K562 (cell line): ENCODE data around the gene ZDHHC12. TPM values are rescaled to one million over a fixed set of nuclear protein-coding genes. Genes with fewer than 3 reads are reported as not detected.
A peak's percentile ranks its signal among the peaks of the same experiment; 100 is the strongest.

ENCODE experiments used
- ATF7 ChIP-seq: fragments of 450-650 bp; IDR thresholded peaks from 2 replicates; pipeline ENCODE4 v1.7.1; 2014; ENCODE audit warnings: mild to moderate bottlenecking, moderate library complexity
- CREB1 ChIP-seq, 2 experiments: sonication (generic) in 1 of 2; formaldehyde crosslinking in 1 of 2; IDR thresholded peaks; 2 replicates each; pipeline versions ENCODE4 v1.6.1 to v1.8.0; 2012 to 2022; ENCODE audit warnings: inconsistent platforms in 1 of 2, mild to moderate bottlenecking in 1 of 2, missing genetic modification reagents in 1 of 2, moderate library complexity in 1 of 2
- GTF2A2 ChIP-seq: IDR thresholded peaks from 2 replicates; pipeline ENCODE4 v1.6.1; 2016; ENCODE audit warnings: mild to moderate bottlenecking, missing genetic modification characterization, missing compliant biosample characterization
- HMG20B ChIP-seq: fragments of 250-450 bp; sonication (Bioruptor Pico); IDR thresholded peaks from 2 replicates; pipeline ENCODE4 v1.5.0; 2021; ENCODE audit warnings: mild to moderate bottlenecking
- KAT7 ChIP-seq: sonication (generic); formaldehyde crosslinking; IDR thresholded peaks from 2 replicates; pipeline ENCODE4 v1.8.0; 2022; ENCODE audit warnings: missing genetic modification reagents, mild to moderate bottlenecking, borderline replicate concordance
- MTA1 ChIP-seq: fragments of 450-650 bp; IDR thresholded peaks from 2 replicates; pipeline ENCODE4 v1.6.1; 2017; ENCODE audit warnings: borderline replicate concordance
- MYNN ChIP-seq, 2 experiments: sonication (generic); formaldehyde crosslinking in 1 of 2; IDR thresholded peaks; 2 replicates each; pipeline versions ENCODE4 v1.5.0 to v1.6.1; 2016 to 2020; ENCODE audit warnings: antibody characterized with exemption in 1 of 2, missing genetic modification reagents in 1 of 2
- NR3C1 ChIP-seq: sonication (generic); formaldehyde crosslinking; IDR thresholded peaks from 2 replicates; pipeline ENCODE4 v1.8.1; 2022; ENCODE audit warnings: missing genetic modification reagents
- POLR2A ChIP-seq: fragments of 450-650 bp; conservative IDR thresholded peaks from 2 replicates; pipeline ENCODE4 v1.6.1; 2016
- RBFOX2 ChIP-seq: fragments of 200-400 bp; formaldehyde crosslinking; IDR thresholded peaks from 2 replicates; pipeline ENCODE4 v1.6.1; 2017; ENCODE audit warnings: low read depth, mild to moderate bottlenecking, low read length, moderate library complexity
- RBM22 ChIP-seq: fragments of 200-400 bp; formaldehyde crosslinking; IDR thresholded peaks from 2 replicates; pipeline ENCODE4 v1.6.1; 2018; ENCODE audit warnings: low read length, low read depth; ENCODE audit not compliant: poor library complexity, severe bottlenecking
- SIRT6 ChIP-seq: IDR thresholded peaks from one replicate; pipeline ENCODE4 v1.6.1; 2012; ENCODE audit warnings: low read depth, mild to moderate bottlenecking, control low read depth, inconsistent platforms, low read length, moderate library complexity
- SMAD1 ChIP-seq: fragments of 150-350 bp; IDR thresholded peaks from 2 replicates; pipeline ENCODE4 v1.6.1; 2014; ENCODE audit warnings: low read length, low read depth; ENCODE audit not compliant: partially characterized antibody
- YY1 ChIP-seq, 3 experiments: IDR thresholded peaks; 2 replicates each; pipeline ENCODE4 v1.6.1; 2011; ENCODE audit warnings: low read length in 2 of 3, mild to moderate bottlenecking in 2 of 3, moderate library complexity in 2 of 3, borderline replicate concordance in 1 of 3, control low read depth in 1 of 3, low read depth in 1 of 3; ENCODE audit not compliant: insufficient read depth in 3 of 3, insufficient replicate concordance in 2 of 3, control insufficient read depth in 1 of 3, insufficient read length in 1 of 3; ENCODE audit errors: extremely low read depth in 1 of 3
- ZKSCAN8 ChIP-seq: fragments of 200-800 bp; sonication (Bioruptor generic); IDR thresholded peaks from 2 replicates; pipeline ENCODE4 v1.6.1; 2016; ENCODE audit warnings: missing genetic modification characterization, missing compliant biosample characterization
- ZNF146 ChIP-seq: IDR thresholded peaks from one replicate; pipeline ENCODE4 v1.6.1; 2018; ENCODE audit warnings: missing compliant biosample characterization; ENCODE audit not compliant: unreplicated experiment
- ZNF174 ChIP-seq: fragments of 250-450 bp; sonication (Bioruptor Pico); IDR thresholded peaks from 2 replicates; pipeline ENCODE4 v1.4.0; 2020; ENCODE audit warnings: mild to moderate bottlenecking
- ZNF212 ChIP-seq: fragments of 450-650 bp; formaldehyde crosslinking; IDR thresholded peaks from 2 replicates; pipeline ENCODE4 v1.4.0; 2020; ENCODE audit warnings: mild to moderate bottlenecking
- ZNF79 ChIP-seq: fragments of 250-450 bp; sonication (Bioruptor Pico); IDR thresholded peaks from 2 replicates; pipeline ENCODE4 v1.4.0; 2020; ENCODE audit warnings: low read depth, mild to moderate bottlenecking, moderate library complexity
- ZNF830 ChIP-seq: fragments of 250-450 bp; sonication (Bioruptor Pico); IDR thresholded peaks from 2 replicates; pipeline ENCODE4 v1.5.0; 2021; ENCODE audit warnings: mild to moderate bottlenecking
- polyA plus RNA-seq, 8 experiments: library from polyadenylated mRNA; depleted of rRNA in 4 of 8; stranded (reverse) in 5 of 8; unstranded in 3 of 8; fragments of >200 nt; fragmentation: Nextera tagmentation in 2 of 8; fragmentation: Illumina TruSeq in 1 of 8; extraction: Ambion mirVana in 2 of 8; extraction: Trizol in 1 of 8; gene quantifications; 2 replicates each; pipeline versions ENCODE4 v1.2.1 to v1.2.3, GENCODE V29; 2011 to 2014; ENCODE audit warnings: inconsistent platforms in 1 of 8, missing spikeins in 1 of 8
- total RNA-seq, 7 experiments: library from RNA; depleted of rRNA in 6 of 7; stranded (reverse); fragments of >200 nt in 6 of 7; fragmentation: Illumina TruSeq in 2 of 7; extraction: Trizol in 2 of 7; gene quantifications; 2 replicates each; pipeline versions ENCODE4 v1.2.1 to v1.2.3, GENCODE V29; 2011 to 2021; ENCODE audit warnings: low replicate concordance in 1 of 7
- TF ChIP-seq, protein P1 (sequence below): fragments of 450-650 bp; IDR thresholded peaks from 2 replicates; pipeline ENCODE4 v1.6.1; 2016; ENCODE audit warnings: mild to moderate bottlenecking
- TF ChIP-seq, protein P2 (sequence below): fragments of 450-650 bp; IDR thresholded peaks from one replicate; pipeline ENCODE4 v1.6.1; 2018; ENCODE audit warnings: mild to moderate bottlenecking, moderate library complexity; ENCODE audit not compliant: partially characterized antibody
- TF ChIP-seq, protein P3 (sequence below): sonication (generic); formaldehyde crosslinking; IDR thresholded peaks from 2 replicates; pipeline ENCODE4 v1.8.1; 2023; ENCODE audit warnings: mild to moderate bottlenecking, missing genetic modification reagents

ZDHHC12 gene
- total and polyA plus RNA-seq, 9 of the 15 experiments (the other 6 are each of a cell fraction or from before 2014, with no cell fraction given), result 0.21 to 38.0 (median 13.8) TPM

DNA sequence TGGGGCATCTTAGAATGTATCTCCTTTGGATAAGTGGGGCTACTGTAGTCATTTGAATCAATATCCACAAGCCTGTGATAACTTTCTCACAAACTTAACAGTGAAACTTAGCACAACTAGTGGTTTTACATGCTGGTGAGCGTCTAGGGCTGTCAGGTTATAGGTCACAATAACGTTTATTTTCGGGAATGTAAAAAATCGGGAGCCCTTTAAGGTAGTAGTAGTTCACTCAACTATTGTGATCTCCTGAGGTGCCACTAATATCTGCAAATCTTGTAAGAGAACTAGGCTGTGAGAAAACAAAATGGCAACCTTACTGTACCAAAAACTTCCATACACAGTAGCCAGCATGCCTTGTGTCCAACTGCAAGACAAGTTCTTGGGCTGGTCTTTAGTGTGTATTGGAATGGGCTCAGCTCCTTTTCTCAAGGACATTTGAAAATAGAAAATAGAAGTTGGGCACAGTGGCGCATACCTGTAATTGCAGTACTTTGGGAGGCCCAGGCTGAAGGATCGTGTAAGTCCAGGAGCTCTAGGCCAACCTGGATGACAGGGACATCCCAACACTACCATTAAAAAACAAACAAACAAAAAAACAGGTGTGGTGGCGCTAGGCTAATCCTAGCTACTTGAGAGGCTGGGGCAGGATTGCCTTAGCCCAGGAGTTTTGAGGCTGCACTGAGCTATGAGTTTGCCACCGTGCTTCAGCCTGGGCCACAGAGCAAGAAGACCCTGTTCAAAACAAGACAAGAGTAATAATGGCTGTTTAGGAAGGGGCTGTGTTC, 26.8 kb downstream of the ZDHHC12 start (continued):
- TF ChIP-seq RBM22 (peak; percentile 29), NR3C1 (CRISPR knock-in tag) (no peak), SIRT6 (peak; percentile 10), ZNF174 (CRISPR knock-in tag) (peak; percentile 56; the same call in 1 of the 2 replicates), POLR2A (peak; percentile 73), SMAD1 (peak; percentile 50), CREB1 (IDR thresholded peaks at IDR 0.05) (no peak), CREB1 (CRISPR knock-in tag; IDR thresholded peaks at IDR 0.05) (0 out of 2 replicates have a peak, but pooled peaks have one; percentile 35), MTA1 (no peak), ZKSCAN8 (CRISPR knock-in tag) (no peak), KAT7 (CRISPR knock-in tag) (peak; percentile 47; the same call in 1 of the 2 replicates), ZNF146 (no peak), ZNF830 (CRISPR knock-in tag) (no peak), HMG20B (no peak), RBFOX2 (0 out of 2 replicates have a peak, but pooled peaks have one; percentile 29), ZNF79 (CRISPR knock-in tag) (no peak), GTF2A2 (no peak), YY1 (IDR thresholded peaks at IDR 0.05; ENCODE audit: borderline replicate concordance in 1 of 3, control insufficient read depth in 1 of 3, extremely low read depth in 1 of 3, insufficient read depth in 3 of 3, insufficient read length in 1 of 3, insufficient replicate concordance in 2 of 3, low read depth in 1 of 3, low read length in 2 of 3) (peak in 1 of 3 experiments; percentile 38), MYNN (IDR thresholded peaks at IDR 0.05) (peak; percentile 46), MYNN (CRISPR knock-in tag; IDR thresholded peaks at IDR 0.05) (no peak), ZNF212 (CRISPR knock-in tag) (no peak), ATF7 (no peak)
- TF ChIP-seq, protein P1, sequence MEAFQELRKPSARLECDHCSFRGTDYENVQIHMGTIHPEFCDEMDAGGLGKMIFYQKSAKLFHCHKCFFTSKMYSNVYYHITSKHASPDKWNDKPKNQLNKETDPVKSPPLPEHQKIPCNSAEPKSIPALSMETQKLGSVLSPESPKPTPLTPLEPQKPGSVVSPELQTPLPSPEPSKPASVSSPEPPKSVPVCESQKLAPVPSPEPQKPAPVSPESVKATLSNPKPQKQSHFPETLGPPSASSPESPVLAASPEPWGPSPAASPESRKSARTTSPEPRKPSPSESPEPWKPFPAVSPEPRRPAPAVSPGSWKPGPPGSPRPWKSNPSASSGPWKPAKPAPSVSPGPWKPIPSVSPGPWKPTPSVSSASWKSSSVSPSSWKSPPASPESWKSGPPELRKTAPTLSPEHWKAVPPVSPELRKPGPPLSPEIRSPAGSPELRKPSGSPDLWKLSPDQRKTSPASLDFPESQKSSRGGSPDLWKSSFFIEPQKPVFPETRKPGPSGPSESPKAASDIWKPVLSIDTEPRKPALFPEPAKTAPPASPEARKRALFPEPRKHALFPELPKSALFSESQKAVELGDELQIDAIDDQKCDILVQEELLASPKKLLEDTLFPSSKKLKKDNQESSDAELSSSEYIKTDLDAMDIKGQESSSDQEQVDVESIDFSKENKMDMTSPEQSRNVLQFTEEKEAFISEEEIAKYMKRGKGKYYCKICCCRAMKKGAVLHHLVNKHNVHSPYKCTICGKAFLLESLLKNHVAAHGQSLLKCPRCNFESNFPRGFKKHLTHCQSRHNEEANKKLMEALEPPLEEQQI, result no peak
- TF ChIP-seq, protein P2, sequence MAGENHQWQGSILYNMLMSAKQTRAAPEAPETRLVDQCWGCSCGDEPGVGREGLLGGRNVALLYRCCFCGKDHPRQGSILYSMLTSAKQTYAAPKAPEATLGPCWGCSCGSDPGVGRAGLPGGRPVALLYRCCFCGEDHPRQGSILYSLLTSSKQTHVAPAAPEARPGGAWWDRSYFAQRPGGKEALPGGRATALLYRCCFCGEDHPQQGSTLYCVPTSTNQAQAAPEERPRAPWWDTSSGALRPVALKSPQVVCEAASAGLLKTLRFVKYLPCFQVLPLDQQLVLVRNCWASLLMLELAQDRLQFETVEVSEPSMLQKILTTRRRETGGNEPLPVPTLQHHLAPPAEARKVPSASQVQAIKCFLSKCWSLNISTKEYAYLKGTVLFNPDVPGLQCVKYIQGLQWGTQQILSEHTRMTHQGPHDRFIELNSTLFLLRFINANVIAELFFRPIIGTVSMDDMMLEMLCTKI, result no peak
- TF ChIP-seq, protein P3, sequence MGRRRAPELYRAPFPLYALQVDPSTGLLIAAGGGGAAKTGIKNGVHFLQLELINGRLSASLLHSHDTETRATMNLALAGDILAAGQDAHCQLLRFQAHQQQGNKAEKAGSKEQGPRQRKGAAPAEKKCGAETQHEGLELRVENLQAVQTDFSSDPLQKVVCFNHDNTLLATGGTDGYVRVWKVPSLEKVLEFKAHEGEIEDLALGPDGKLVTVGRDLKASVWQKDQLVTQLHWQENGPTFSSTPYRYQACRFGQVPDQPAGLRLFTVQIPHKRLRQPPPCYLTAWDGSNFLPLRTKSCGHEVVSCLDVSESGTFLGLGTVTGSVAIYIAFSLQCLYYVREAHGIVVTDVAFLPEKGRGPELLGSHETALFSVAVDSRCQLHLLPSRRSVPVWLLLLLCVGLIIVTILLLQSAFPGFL (CRISPR knock-in tag), result peak; percentile 80; the same call in 1 of the 2 replicates
